Gastroesophageal sphincter (tissue), 3 donors: Measurements from ENCODE around the gene YTHDF2.

ENCODE experiments used
- POLR2A ChIP-seq, 2 donors: fragments of 450-650 bp; IDR thresholded peaks; one replicate each; pipeline ENCODE4 v1.6.1; 2017; ENCODE audit warnings: antibody characterized with exemption in 2 of 2, mild to moderate bottlenecking in 2 of 2, moderate library complexity in 1 of 2
- POLR2AphosphoS5 ChIP-seq: sonication (generic); formaldehyde crosslinking; IDR thresholded peaks from one replicate; pipeline ENCODE4 v1.6.1; 2017; ENCODE audit warnings: antibody characterized with exemption
- TF ChIP-seq, protein P1 (sequence below), 4 experiments: fragments of 200-600 bp in 2 of 4; fragments of 450-650 bp in 2 of 4; sonication (generic) in 1 of 4; IDR thresholded peaks; one replicate each; pipeline ENCODE4 v1.5.1; 2017 to 2019; ENCODE audit warnings: antibody characterized with exemption in 4 of 4, mild to moderate bottlenecking in 2 of 4, moderate library complexity in 2 of 4

- TF ChIP-seq, protein P1, sequence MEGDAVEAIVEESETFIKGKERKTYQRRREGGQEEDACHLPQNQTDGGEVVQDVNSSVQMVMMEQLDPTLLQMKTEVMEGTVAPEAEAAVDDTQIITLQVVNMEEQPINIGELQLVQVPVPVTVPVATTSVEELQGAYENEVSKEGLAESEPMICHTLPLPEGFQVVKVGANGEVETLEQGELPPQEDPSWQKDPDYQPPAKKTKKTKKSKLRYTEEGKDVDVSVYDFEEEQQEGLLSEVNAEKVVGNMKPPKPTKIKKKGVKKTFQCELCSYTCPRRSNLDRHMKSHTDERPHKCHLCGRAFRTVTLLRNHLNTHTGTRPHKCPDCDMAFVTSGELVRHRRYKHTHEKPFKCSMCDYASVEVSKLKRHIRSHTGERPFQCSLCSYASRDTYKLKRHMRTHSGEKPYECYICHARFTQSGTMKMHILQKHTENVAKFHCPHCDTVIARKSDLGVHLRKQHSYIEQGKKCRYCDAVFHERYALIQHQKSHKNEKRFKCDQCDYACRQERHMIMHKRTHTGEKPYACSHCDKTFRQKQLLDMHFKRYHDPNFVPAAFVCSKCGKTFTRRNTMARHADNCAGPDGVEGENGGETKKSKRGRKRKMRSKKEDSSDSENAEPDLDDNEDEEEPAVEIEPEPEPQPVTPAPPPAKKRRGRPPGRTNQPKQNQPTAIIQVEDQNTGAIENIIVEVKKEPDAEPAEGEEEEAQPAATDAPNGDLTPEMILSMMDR (IDR thresholded peaks at IDR 0.05), result no peak
- no peak for TF ChIP-seq POLR2A (IDR thresholded peaks at IDR 0.05)
- TF ChIP-seq POLR2AphosphoS5, result no peak
Observed at GRCh38 chr1:28811766-28812668, 75.3 kb downstream of the YTHDF2 start, which contains the start of gene OPRD1.
